ENCODE measurements around the gene CD248. TPM values are rescaled to one million over a fixed set of nuclear protein-coding genes. Genes with fewer than 3 reads are reported as not detected.
"Not testable (repeated sequence)": the region's sequence is repeated elsewhere in the genome, so short reads cannot be mapped to it uniquely, and the experiment has no call there.

CD248 gene
- total RNA-seq, 1 donor from 2014 or later = 0.32 TPM

GRCh38 chr11:66314561-66315497 is 2.0 kb downstream of the CD248 start:
- intact Hi-C loops (cut with micrococcal nuclease) = no loop called here

- intact Hi-C loops (cut with micrococcal nuclease) = no loop called here
Measured at GRCh38 chr11:66314186-66314501, 2.7 kb downstream of the CD248 start.

- intact Hi-C loops (cut with micrococcal nuclease) = loop anchor here (2.0 kb wide), 1 partner anchor 645 kb away; the partner anchor contains the start of gene PC
Measured at GRCh38 chr11:66313321-66314185, 3.3 kb downstream of the CD248 start.

GRCh38 chr11:66312549-66313320 is 4.1 kb downstream of the CD248 start:
- intact Hi-C loops (cut with micrococcal nuclease) = loop anchor here (1.0 to 2.0 kb wide), 14 partner anchors 9 to 646 kb away; partner anchors contain the start of genes BRMS1, PC, PELI3 and RAB1B

- intact Hi-C loops (cut with micrococcal nuclease) = loop anchor here (1.0 to 2.0 kb wide), 14 partner anchors 9 to 647 kb away; partner anchors contain the start of genes BRMS1, PC, PELI3 and RAB1B
Measured at GRCh38 chr11:66311965-66312548, 4.8 kb downstream of the CD248 start.

GRCh38 chr11:66311470-66311964 is 5.3 kb downstream of the CD248 start:
- intact Hi-C loops (cut with micrococcal nuclease) = no loop called here

- intact Hi-C loops (cut with micrococcal nuclease) = not testable (repeated sequence)
Measured at GRCh38 chr11:66310803-66311440, 5.9 kb downstream of the CD248 start.

GRCh38 chr11:66310324-66310723 is 6.5 kb downstream of the CD248 start:
- intact Hi-C loops (cut with micrococcal nuclease) = no loop called here

- intact Hi-C loops (cut with micrococcal nuclease) = no loop called here
Measured at GRCh38 chr11:66309475-66309874, 7.4 kb downstream of the CD248 start.

- intact Hi-C loops (cut with micrococcal nuclease) = no loop called here
Measured at GRCh38 chr11:66302656-66303055, 14.2 kb downstream of the CD248 start.

- intact Hi-C loops (cut with micrococcal nuclease) = no loop called here
Measured at GRCh38 chr11:66299186-66299585, 17.7 kb downstream of the CD248 start.

GRCh38 chr11:66297610-66298009 is 19.2 kb downstream of the CD248 start:
- intact Hi-C loops (cut with micrococcal nuclease) = no loop called here

GRCh38 chr11:66294626-66295620 is 21.9 kb downstream of the CD248 start:
- intact Hi-C loops (cut with micrococcal nuclease) = no loop called here

- intact Hi-C loops (cut with micrococcal nuclease) = no loop called here
Measured at GRCh38 chr11:66293777-66294625, 22.8 kb downstream of the CD248 start.

- intact Hi-C loops (cut with micrococcal nuclease) = no loop called here
Measured at GRCh38 chr11:66293352-66293751, 23.5 kb downstream of the CD248 start.

- intact Hi-C loops (cut with micrococcal nuclease) = no loop called here
Measured at GRCh38 chr11:66292543-66293332, 24.1 kb downstream of the CD248 start.

All from T-helper 1 cell treated with Interleukin-12 subunit alpha and Interleukin-12 subunit beta and Interleukin-4 antibody, amounts not matched to agents 30 ng/mL and 1 ng/mL, for 36 hours (primary cell).